ENCODE results near the gene ZBBX. TPM values are rescaled to one million over a fixed set of nuclear protein-coding genes. Genes with fewer than 3 reads are reported as not detected.

ZBBX gene
- total and polyA plus RNA-seq, 9 of the 15 experiments (the other 6 are each of a cell fraction or from before 2014, with no cell fraction given): not detected

DNA sequence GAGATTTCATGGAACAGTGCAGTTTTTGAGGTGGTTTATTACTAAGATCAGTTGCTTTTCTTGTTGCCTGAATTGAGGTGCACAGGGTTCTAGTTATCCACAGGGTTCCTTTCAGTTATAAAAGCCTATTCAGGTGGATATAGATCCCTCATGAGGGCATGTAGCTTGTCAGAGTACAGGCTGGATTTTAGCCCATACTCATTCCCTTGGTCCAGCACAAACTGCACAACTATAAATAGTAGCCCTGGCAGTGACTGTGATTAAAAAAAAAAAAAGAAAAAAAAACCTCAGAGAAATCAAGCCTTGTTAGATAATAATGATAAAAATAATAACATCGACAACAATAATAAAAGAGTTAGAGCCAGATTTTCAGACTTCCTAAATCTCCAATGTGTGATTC, 154.3 kb downstream of the ZBBX start (continued):
- TF ChIP-seq, protein P1, sequence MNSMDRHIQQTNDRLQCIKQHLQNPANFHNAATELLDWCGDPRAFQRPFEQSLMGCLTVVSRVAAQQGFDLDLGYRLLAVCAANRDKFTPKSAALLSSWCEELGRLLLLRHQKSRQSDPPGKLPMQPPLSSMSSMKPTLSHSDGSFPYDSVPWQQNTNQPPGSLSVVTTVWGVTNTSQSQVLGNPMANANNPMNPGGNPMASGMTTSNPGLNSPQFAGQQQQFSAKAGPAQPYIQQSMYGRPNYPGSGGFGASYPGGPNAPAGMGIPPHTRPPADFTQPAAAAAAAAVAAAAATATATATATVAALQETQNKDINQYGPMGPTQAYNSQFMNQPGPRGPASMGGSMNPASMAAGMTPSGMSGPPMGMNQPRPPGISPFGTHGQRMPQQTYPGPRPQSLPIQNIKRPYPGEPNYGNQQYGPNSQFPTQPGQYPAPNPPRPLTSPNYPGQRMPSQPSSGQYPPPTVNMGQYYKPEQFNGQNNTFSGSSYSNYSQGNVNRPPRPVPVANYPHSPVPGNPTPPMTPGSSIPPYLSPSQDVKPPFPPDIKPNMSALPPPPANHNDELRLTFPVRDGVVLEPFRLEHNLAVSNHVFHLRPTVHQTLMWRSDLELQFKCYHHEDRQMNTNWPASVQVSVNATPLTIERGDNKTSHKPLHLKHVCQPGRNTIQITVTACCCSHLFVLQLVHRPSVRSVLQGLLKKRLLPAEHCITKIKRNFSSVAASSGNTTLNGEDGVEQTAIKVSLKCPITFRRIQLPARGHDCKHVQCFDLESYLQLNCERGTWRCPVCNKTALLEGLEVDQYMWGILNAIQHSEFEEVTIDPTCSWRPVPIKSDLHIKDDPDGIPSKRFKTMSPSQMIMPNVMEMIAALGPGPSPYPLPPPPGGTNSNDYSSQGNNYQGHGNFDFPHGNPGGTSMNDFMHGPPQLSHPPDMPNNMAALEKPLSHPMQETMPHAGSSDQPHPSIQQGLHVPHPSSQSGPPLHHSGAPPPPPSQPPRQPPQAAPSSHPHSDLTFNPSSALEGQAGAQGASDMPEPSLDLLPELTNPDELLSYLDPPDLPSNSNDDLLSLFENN (IDR thresholded peaks at IDR 0.05; ENCODE audit: low read depth in 2 of 2, low read length in 2 of 2): no peak
- TF ChIP-seq TAF15 (IDR thresholded peaks at IDR 0.05; ENCODE audit: low read depth, low read length) (no peak), DIDO1 (tag; IDR thresholded peaks at IDR 0.05; ENCODE audit: low read depth) (no peak), SETDB1 (IDR thresholded peaks at IDR 0.05; ENCODE audit: low read length) (no peak), CHD2 (IDR thresholded peaks at IDR 0.05; ENCODE audit: low read depth, low read length) (no peak), HDAC6 (IDR thresholded peaks at IDR 0.05; ENCODE audit: low read depth, low read length) (no peak), SRSF7 (optimal IDR thresholded peaks at IDR 0.05; ENCODE audit: low read depth, low read length) (no peak)
- TF ChIP-seq, protein P2, sequence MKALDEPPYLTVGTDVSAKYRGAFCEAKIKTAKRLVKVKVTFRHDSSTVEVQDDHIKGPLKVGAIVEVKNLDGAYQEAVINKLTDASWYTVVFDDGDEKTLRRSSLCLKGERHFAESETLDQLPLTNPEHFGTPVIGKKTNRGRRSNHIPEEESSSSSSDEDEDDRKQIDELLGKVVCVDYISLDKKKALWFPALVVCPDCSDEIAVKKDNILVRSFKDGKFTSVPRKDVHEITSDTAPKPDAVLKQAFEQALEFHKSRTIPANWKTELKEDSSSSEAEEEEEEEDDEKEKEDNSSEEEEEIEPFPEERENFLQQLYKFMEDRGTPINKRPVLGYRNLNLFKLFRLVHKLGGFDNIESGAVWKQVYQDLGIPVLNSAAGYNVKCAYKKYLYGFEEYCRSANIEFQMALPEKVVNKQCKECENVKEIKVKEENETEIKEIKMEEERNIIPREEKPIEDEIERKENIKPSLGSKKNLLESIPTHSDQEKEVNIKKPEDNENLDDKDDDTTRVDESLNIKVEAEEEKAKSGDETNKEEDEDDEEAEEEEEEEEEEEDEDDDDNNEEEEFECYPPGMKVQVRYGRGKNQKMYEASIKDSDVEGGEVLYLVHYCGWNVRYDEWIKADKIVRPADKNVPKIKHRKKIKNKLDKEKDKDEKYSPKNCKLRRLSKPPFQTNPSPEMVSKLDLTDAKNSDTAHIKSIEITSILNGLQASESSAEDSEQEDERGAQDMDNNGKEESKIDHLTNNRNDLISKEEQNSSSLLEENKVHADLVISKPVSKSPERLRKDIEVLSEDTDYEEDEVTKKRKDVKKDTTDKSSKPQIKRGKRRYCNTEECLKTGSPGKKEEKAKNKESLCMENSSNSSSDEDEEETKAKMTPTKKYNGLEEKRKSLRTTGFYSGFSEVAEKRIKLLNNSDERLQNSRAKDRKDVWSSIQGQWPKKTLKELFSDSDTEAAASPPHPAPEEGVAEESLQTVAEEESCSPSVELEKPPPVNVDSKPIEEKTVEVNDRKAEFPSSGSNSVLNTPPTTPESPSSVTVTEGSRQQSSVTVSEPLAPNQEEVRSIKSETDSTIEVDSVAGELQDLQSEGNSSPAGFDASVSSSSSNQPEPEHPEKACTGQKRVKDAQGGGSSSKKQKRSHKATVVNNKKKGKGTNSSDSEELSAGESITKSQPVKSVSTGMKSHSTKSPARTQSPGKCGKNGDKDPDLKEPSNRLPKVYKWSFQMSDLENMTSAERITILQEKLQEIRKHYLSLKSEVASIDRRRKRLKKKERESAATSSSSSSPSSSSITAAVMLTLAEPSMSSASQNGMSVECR (CRISPR knock-in tag; IDR thresholded peaks at IDR 0.05): no peak
